ENCODE measurements around the gene TGFBI.

The TGFBI gene

GRCh38 chr5:136001466-136001981 is 27.3 kb upstream of the TGFBI start:
- no peaks in the 10 kb centered on the region for H4K20me1 ChIP-seq (ENCODE audit: insufficient read depth, low read length)
- H3K4me3 ChIP-seq (ENCODE audit: low read length): no peak overlapping the region
- H3K9me3 ChIP-seq (ENCODE audit: insufficient read depth, low read length): no peaks in the 10 kb centered on the region
- no peak overlapping the region for H3K9ac ChIP-seq (ENCODE audit: low read length)
- H3K4me1 ChIP-seq (ENCODE audit: low read length): no peaks in the 10 kb centered on the region
- H2AFZ ChIP-seq (ENCODE audit: low read depth, low read length): no peak overlapping the region
- TF ChIP-seq CTCF (IDR thresholded peaks at IDR 0.05; ENCODE audit: low read depth, low read length): no peak
- no peak for TF ChIP-seq EZH2phosphoT487 (IDR thresholded peaks at IDR 0.05; ENCODE audit: low read depth)
- no peak overlapping the region for H3K4me2 ChIP-seq (ENCODE audit: low read length)
- H3K27ac ChIP-seq (ENCODE audit: low read length): no peak overlapping the region
- no peaks in the 10 kb centered on the region; the same call in 1 of the 2 replicates for H3K27me3 ChIP-seq (ENCODE audit: low read depth, low read length)
- no peaks in the 10 kb centered on the region for H3K36me3 ChIP-seq (replicated peaks; ENCODE audit: low read depth, low read length)
- H3K79me2 ChIP-seq (ENCODE audit: low read length): no peaks in the 10 kb centered on the region

GRCh38 chr5:136004436-136004835 is 24.4 kb upstream of the TGFBI start:
- no peak overlapping the region for H3K27ac ChIP-seq (ENCODE audit: low read length)
- H3K4me3 ChIP-seq (ENCODE audit: low read length): no peak overlapping the region
- no peaks in the 10 kb centered on the region for H4K20me1 ChIP-seq (ENCODE audit: insufficient read depth, low read length)
- no peaks in the 10 kb centered on the region for H3K79me2 ChIP-seq (ENCODE audit: low read length)
- no peak overlapping the region for H2AFZ ChIP-seq (ENCODE audit: low read depth, low read length)
- TF ChIP-seq CTCF (IDR thresholded peaks at IDR 0.05; ENCODE audit: low read depth, low read length) (no peak), EZH2phosphoT487 (IDR thresholded peaks at IDR 0.05; ENCODE audit: low read depth) (no peak)
- H3K4me1 ChIP-seq (ENCODE audit: low read length): no peaks in the 10 kb centered on the region
- H3K9ac ChIP-seq (ENCODE audit: low read length): no peak overlapping the region
- H3K36me3 ChIP-seq (replicated peaks; ENCODE audit: low read depth, low read length): no peaks in the 10 kb centered on the region
- H3K27me3 ChIP-seq (ENCODE audit: low read depth, low read length): no peaks in the 10 kb centered on the region; the same call in 1 of the 2 replicates
- H3K4me2 ChIP-seq (ENCODE audit: low read length): no peak overlapping the region
- no peaks in the 10 kb centered on the region for H3K9me3 ChIP-seq (ENCODE audit: insufficient read depth, low read length)

DNA sequence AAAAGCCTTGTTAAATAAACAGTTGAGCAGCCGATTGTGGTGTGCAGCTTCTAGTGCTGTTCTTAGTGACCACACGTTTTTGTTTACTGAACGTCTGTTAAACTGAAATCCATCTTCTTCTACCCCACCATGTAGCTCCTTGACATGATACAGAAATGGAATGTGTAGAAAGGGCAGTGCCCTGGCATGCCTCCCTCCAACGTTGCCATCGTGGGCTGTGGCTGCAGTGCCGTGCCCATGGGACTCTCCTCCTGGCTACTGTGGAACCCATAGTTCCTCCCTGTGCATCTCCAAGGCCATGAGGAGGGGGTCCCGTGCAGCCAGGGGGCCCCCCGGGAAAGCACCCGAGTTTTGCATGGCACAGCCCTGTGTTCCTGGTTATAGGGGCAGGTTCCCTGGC is 23.3 kb upstream of the TGFBI start:
- no peaks in the 10 kb centered on the region for H3K9me3 ChIP-seq (ENCODE audit: insufficient read depth, low read length)
- no peaks in the 10 kb centered on the region for H3K4me1 ChIP-seq (ENCODE audit: low read length)
- no peaks in the 10 kb centered on the region for H3K79me2 ChIP-seq (ENCODE audit: low read length)
- no peak overlapping the region for H3K4me3 ChIP-seq (ENCODE audit: low read length)
- no peaks in the 10 kb centered on the region; the same call in 1 of the 2 replicates for H3K27me3 ChIP-seq (ENCODE audit: low read depth, low read length)
- no peak overlapping the region for H3K27ac ChIP-seq (ENCODE audit: low read length)
- H2AFZ ChIP-seq (ENCODE audit: low read depth, low read length): no peak overlapping the region
- H3K36me3 ChIP-seq (replicated peaks; ENCODE audit: low read depth, low read length): no peaks in the 10 kb centered on the region
- H3K9ac ChIP-seq (ENCODE audit: low read length): no peak overlapping the region
- no peak overlapping the region for H3K4me2 ChIP-seq (ENCODE audit: low read length)
- no peaks in the 10 kb centered on the region for H4K20me1 ChIP-seq (ENCODE audit: insufficient read depth, low read length)
- TF ChIP-seq EZH2phosphoT487 (IDR thresholded peaks at IDR 0.05; ENCODE audit: low read depth) (no peak), CTCF (IDR thresholded peaks at IDR 0.05; ENCODE audit: low read depth, low read length) (no peak)

GRCh38 chr5:136006164-136006563 is 22.6 kb upstream of the TGFBI start:
- no peaks in the 10 kb centered on the region for H3K36me3 ChIP-seq (replicated peaks; ENCODE audit: low read depth, low read length)
- H2AFZ ChIP-seq (ENCODE audit: low read depth, low read length): no peak overlapping the region
- no peaks in the 10 kb centered on the region for H4K20me1 ChIP-seq (ENCODE audit: insufficient read depth, low read length)
- H3K27ac ChIP-seq (ENCODE audit: low read length): no peak overlapping the region
- H3K79me2 ChIP-seq (ENCODE audit: low read length): no peaks in the 10 kb centered on the region
- no peak overlapping the region for H3K4me3 ChIP-seq (ENCODE audit: low read length)
- no peaks in the 10 kb centered on the region for H3K4me1 ChIP-seq (ENCODE audit: low read length)
- H3K4me2 ChIP-seq (ENCODE audit: low read length): no peak overlapping the region
- H3K9ac ChIP-seq (ENCODE audit: low read length): no peak overlapping the region
- no peak for TF ChIP-seq CTCF (IDR thresholded peaks at IDR 0.05; ENCODE audit: low read depth, low read length)
- no peak for TF ChIP-seq EZH2phosphoT487 (IDR thresholded peaks at IDR 0.05; ENCODE audit: low read depth)
- H3K27me3 ChIP-seq (ENCODE audit: low read depth, low read length): peaks cover 4% of the 10 kb centered on the region
- H3K9me3 ChIP-seq (ENCODE audit: insufficient read depth, low read length): no peaks in the 10 kb centered on the region
